ENCODE measurements around the gene CDC25B. TPM values are rescaled to one million over a fixed set of nuclear protein-coding genes. Genes with fewer than 3 reads are reported as not detected.
A peak's percentile ranks its signal among the peaks of the same experiment; 100 is the strongest.

CDC25B gene
- polyA plus RNA-seq, 1 donor (not counting 4 experiments of a cell fraction or from before 2014, with no cell fraction given): 23.5 TPM

DNA sequence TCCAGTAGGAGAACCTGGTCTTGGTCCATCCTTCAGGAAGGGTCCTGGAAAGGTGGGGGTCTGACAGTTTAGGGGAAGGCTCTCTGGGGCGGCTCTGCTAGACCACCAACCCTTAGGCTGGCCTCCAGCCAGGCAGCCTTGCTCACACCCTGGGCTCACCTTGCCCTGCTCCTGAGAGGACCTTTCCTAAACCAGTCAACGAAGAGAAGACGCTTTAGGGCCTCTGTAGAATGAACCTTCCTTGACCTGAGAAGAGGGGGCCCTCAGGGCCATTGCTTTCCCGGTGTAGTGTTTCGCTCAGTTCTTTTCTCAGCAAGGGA, 1.1 kb downstream of the CDC25B start:
- Histone ChIP-seq H3K27ac (ENCODE audit: control insufficient read depth, insufficient read depth, low read length) (peak overlapping the region; percentile 84), H3K4me1 (ENCODE audit: control insufficient read depth, extremely low read depth, insufficient read depth, low read length) (peaks cover 47% of the 10 kb centered on the region)

DNA sequence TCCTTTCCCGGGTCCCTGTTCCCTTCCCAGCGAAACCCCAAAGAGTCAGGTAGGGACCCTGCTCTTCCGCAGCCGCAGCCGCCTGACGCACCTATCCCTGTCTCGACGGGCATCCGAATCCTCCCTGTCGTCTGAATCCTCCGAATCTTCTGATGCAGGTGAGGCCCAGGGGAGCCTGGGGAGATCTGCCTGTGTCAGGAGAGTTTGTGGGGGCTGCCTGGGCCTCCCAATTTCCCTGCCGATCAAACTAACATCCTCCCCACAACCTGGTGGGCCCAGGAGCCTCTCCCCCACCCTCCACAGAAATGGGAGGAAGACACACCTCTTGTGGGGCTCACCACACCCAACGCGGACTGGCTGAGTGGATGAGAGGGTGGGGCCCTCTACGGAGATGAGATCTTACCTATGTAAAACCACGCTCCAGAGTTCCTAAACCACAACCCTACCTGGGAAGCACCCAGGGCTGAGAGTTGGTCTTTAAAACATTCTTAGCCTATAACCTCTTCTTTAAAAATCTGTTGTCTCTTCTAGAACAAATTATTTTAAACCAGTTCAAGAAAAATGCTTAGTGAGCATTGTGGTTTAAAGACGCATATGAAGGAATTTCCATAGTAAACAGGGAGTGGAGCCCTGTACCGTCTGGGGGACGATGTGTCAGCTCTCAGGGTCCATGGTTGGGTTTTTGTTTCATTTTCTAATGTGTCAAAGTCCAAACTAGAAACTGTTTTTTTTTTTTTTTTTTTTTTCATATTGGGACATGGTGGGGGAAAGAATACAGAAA, 1.7 kb downstream of the CDC25B start:
- Histone ChIP-seq H2AFZ (ENCODE audit: control insufficient read depth, low read length) (no peak overlapping the region), H3K4me3 (ENCODE audit: control insufficient read depth in 2 of 3, extremely low read depth in 1 of 3, insufficient read depth in 2 of 3, low read depth in 1 of 3, low read length in 3 of 3) (peak overlapping the region; percentile 74 to 90 (median 86)), H3K4me2 (ENCODE audit: control insufficient read depth, extremely low read depth, insufficient read depth, low read depth, low read length) (peak overlapping the region; percentile 97), H4K20me1 (ENCODE audit: control insufficient read depth, extremely low read depth, insufficient read depth, low read length) (no peaks in the 10 kb centered on the region), H3K9me1 (ENCODE audit: control insufficient read depth, extremely low read depth, insufficient read depth, low read length) (no peaks in the 10 kb centered on the region), H3K9ac (ENCODE audit: control insufficient read depth, extremely low read depth, insufficient read depth, low read length) (peak overlapping the region; percentile 88), H3K36me3 (ENCODE audit: control insufficient read depth in 2 of 2, extremely low read depth in 1 of 2, insufficient read depth in 2 of 2, low read length in 2 of 2) (peaks cover 24 to 46% of the 10 kb centered on the region in 2 experiments), H3K4me1 (ENCODE audit: control insufficient read depth, extremely low read depth, insufficient read depth, low read length) (peaks cover 51% of the 10 kb centered on the region), H3K79me2 (ENCODE audit: control insufficient read depth, insufficient read depth, low read length) (peaks cover 32% of the 10 kb centered on the region), H3K27ac (ENCODE audit: control insufficient read depth, insufficient read depth, low read length) (peak overlapping the region; percentile 84), H3K9me3 (ENCODE audit: control insufficient read depth, low read depth, low read length) (no peaks in the 10 kb centered on the region), H3K27me3 (ENCODE audit: control insufficient read depth, extremely low read depth, insufficient read depth, low read length) (no peaks in the 10 kb centered on the region)
- TF ChIP-seq CTCF (optimal IDR thresholded peaks at IDR 0.05 in 1 of 3, IDR thresholded peaks at IDR 0.05 in 1 of 3, conservative IDR thresholded peaks at IDR 0.05 in 1 of 3; ENCODE audit: extremely low read depth in 1 of 3, insufficient read depth in 2 of 3, low read length in 3 of 3): no peak
- TF ChIP-seq EZH2 (IDR thresholded peaks at IDR 0.05; ENCODE audit: low read length): no peak
- no peak for DNase-seq (ENCODE audit: low read depth, low spot score)
- dilution Hi-C loops (cut with MboI; ENCODE audit: extremely low pct_ligation_motif_present, low sequenced_read_pairs): no loop called here
- FAIRE-seq: peak; percentile 86

More for the DNA sequence above, 1.1 kb downstream of the CDC25B start:
- no peaks in the 10 kb centered on the region for H3K9me3 ChIP-seq (ENCODE audit: control insufficient read depth, low read depth, low read length)
- TF ChIP-seq CTCF (optimal IDR thresholded peaks at IDR 0.05 in 1 of 3, IDR thresholded peaks at IDR 0.05 in 1 of 3, conservative IDR thresholded peaks at IDR 0.05 in 1 of 3; ENCODE audit: extremely low read depth in 1 of 3, insufficient read depth in 2 of 3, low read length in 3 of 3) (no peak), EZH2 (IDR thresholded peaks at IDR 0.05; ENCODE audit: low read length) (no peak)
- FAIRE-seq (no peak), DNase-seq (ENCODE audit: low read depth, low spot score) (no peak)
- H4K20me1 ChIP-seq (ENCODE audit: control insufficient read depth, extremely low read depth, insufficient read depth, low read length): no peaks in the 10 kb centered on the region
- H3K4me3 ChIP-seq (ENCODE audit: control insufficient read depth in 2 of 3, extremely low read depth in 1 of 3, insufficient read depth in 2 of 3, low read depth in 1 of 3, low read length in 3 of 3): peak overlapping the region; percentile 74 to 90 (median 86)
- dilution Hi-C loops (cut with MboI; ENCODE audit: extremely low pct_ligation_motif_present, low sequenced_read_pairs): no loop called here
- peaks cover 32% of the 10 kb centered on the region for H3K79me2 ChIP-seq (ENCODE audit: control insufficient read depth, insufficient read depth, low read length)
- peak overlapping the region; percentile 97 for H3K4me2 ChIP-seq (ENCODE audit: control insufficient read depth, extremely low read depth, insufficient read depth, low read depth, low read length)
- H3K36me3 ChIP-seq (ENCODE audit: control insufficient read depth in 2 of 2, extremely low read depth in 1 of 2, insufficient read depth in 2 of 2, low read length in 2 of 2): peaks cover 20 to 40% of the 10 kb centered on the region in 2 experiments
- no peaks in the 10 kb centered on the region for H3K27me3 ChIP-seq (ENCODE audit: control insufficient read depth, extremely low read depth, insufficient read depth, low read length)
- H2AFZ ChIP-seq (ENCODE audit: control insufficient read depth, low read length): no peak overlapping the region
- H3K9ac ChIP-seq (ENCODE audit: control insufficient read depth, extremely low read depth, insufficient read depth, low read length): peak overlapping the region; percentile 88
- H3K9me1 ChIP-seq (ENCODE audit: control insufficient read depth, extremely low read depth, insufficient read depth, low read length): no peaks in the 10 kb centered on the region

Measured in keratinocyte (primary cell).